Thyroid gland (tissue), 4 donors: ENCODE data around the gene RNPEPL1.

Source experiments
- CTCF ChIP-seq, 6 experiments: fragments of 200-600 bp in 3 of 6; fragments of 450-650 bp in 3 of 6; sonication (generic) in 3 of 6; IDR thresholded peaks; one replicate each; pipeline ENCODE4 v1.5.1; 2016 to 2019; ENCODE audit warnings: antibody characterized with exemption in 6 of 6, mild to moderate bottlenecking in 2 of 6, inconsistent platforms in 1 of 6, moderate library complexity in 1 of 6
- POLR2A ChIP-seq, 2 donors: fragments of 450-650 bp; IDR thresholded peaks; one replicate each; pipeline ENCODE4 v1.6.1; 2017; ENCODE audit warnings: antibody characterized with exemption in 2 of 2, mild to moderate bottlenecking in 2 of 2, moderate library complexity in 1 of 2

DNA sequence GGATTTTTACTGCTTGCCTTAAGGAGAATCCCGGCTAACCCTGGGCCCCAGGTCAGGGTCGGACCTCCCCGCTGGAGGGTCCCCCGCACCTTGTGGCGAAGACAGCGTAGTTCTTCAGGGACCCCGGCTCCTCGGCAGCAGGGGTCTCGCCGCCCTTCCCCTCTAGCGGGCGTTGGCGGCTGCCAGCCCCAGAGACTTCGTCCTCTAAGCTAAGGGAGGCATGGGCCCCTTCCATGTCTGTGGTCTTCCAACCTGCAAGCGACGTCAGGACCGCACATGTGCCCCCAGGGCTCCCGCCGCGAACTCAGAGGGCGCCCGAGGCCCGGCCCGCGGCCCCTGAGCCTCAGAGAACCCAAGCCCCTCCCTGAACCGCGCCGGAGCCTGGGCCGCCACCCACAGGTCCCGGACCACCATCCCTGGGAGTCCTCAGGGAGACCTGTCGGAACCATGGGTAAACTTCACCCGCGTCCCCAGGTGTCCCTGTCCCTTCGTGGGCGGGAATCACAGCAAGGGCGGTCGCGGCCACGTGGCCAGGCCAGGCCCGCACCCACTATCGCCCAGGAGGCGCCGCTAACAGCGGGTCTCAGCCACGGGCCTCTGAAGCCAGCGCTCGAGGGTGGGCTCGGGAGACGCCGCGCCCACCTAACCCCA lies 11.1 kb upstream of the RNPEPL1 start:
- TF ChIP-seq CTCF (IDR thresholded peaks at IDR 0.05) (no peak), POLR2A (IDR thresholded peaks at IDR 0.05) (no peak)
